OCI-LY3 (cell line): Measurements from ENCODE around the gene HOXB6.
A peak's percentile ranks its signal among the peaks of the same experiment; 100 is the strongest.

Experiments used
- H2AFZ ChIP-seq: fragments of 200-600, 300-600 bp; shearing (Covaris generic); 2 replicates; pipeline ENCODE4 v1.6.0; 2014; ENCODE audit warnings: antibody characterized with exemption, low read depth, low read length
- H3K27ac ChIP-seq: fragments of 200-600, 300-600 bp; sonication (generic); 2 replicates; pipeline ENCODE4 v1.5.1; 2014; ENCODE audit warnings: mild to moderate bottlenecking, low read length, moderate library complexity, mixed read lengths
- H3K27me3 ChIP-seq: fragments of 200-600, 300-600 bp; sonication (generic); 2 replicates; pipeline ENCODE4 v1.6.1; 2014; ENCODE audit warnings: low read depth, low read length, mixed read lengths
- H3K36me3 ChIP-seq: fragments of 200-600, 300-600 bp; sonication (generic); replicated peaks from 2 replicates; pipeline ENCODE3; 2014; ENCODE audit warnings: low read depth, low read length, mixed read lengths
- H3K4me1 ChIP-seq: fragments of 300-600, 200-600 bp; sonication (generic); 2 replicates; pipeline ENCODE4 v1.6.1; 2014; ENCODE audit warnings: low read length, mixed read lengths
- H3K4me2 ChIP-seq: fragments of 200-600, 300-600 bp; sonication (generic); 2 replicates; pipeline ENCODE4 v1.6.1; 2014; ENCODE audit warnings: low read length, mixed read lengths
- H3K4me3 ChIP-seq: fragments of 300-600, 200-600 bp; sonication (generic); 2 replicates; pipeline ENCODE4 v1.5.1; 2014; ENCODE audit warnings: antibody characterized with exemption, mild to moderate bottlenecking, low read length, moderate library complexity
- H3K79me2 ChIP-seq: fragments of 300-600, 200-600 bp; shearing (Covaris generic); 2 replicates; pipeline ENCODE4 v1.6.1; 2014; ENCODE audit warnings: mild to moderate bottlenecking, low read length, mixed read lengths
- H3K9ac ChIP-seq: fragments of 300-600, 200-600 bp; shearing (Covaris generic); 2 replicates; pipeline ENCODE4 v1.6.0; 2014; ENCODE audit warnings: mild to moderate bottlenecking, low read length, moderate library complexity
- H3K9me3 ChIP-seq: fragments of 200-600, 300-600 bp; shearing (Covaris generic); 2 replicates; pipeline ENCODE4 v1.6.1; 2014; ENCODE audit warnings: low read length, mixed read lengths; ENCODE audit not compliant: insufficient read depth
- H4K20me1 ChIP-seq: fragments of 200-600, 300-600 bp; sonication (generic); 2 replicates; pipeline ENCODE4 v1.6.1; 2016; ENCODE audit warnings: low read length, mixed read lengths; ENCODE audit not compliant: insufficient read depth
- CTCF ChIP-seq: fragments of 200-600, 300-600 bp; sonication (generic); IDR thresholded peaks from 2 replicates; pipeline ENCODE4 v1.5.1; 2014; ENCODE audit warnings: antibody characterized with exemption, low read length, low read depth
- EZH2phosphoT487 ChIP-seq: fragments of 200-600 bp; shearing (Covaris generic); IDR thresholded peaks from 2 replicates; pipeline ENCODE4 v1.6.1; 2018; ENCODE audit warnings: antibody characterized with exemption, mixed run types, low read depth

HOXB6 gene

GRCh38 chr17:48582750-48583069, 22.1 kb downstream of the HOXB6 start:
- H3K27ac ChIP-seq: no peak overlapping the region
- H3K4me2 ChIP-seq: peak overlapping the region; percentile 98
- H3K9ac ChIP-seq: peak overlapping the region; percentile 99; the same call in 1 of the 2 replicates
- peak overlapping the region; percentile 90; the same call in 1 of the 2 replicates for H3K4me3 ChIP-seq
- no peaks in the 10 kb centered on the region for H3K9me3 ChIP-seq
- H4K20me1 ChIP-seq: no peaks in the 10 kb centered on the region
- no peak overlapping the region for H2AFZ ChIP-seq
- H3K4me1 ChIP-seq: peaks cover 51% of the 10 kb centered on the region
- peaks cover 18% of the 10 kb centered on the region for H3K27me3 ChIP-seq
- peaks cover 23% of the 10 kb centered on the region for H3K79me2 ChIP-seq
- H3K36me3 ChIP-seq: no peaks in the 10 kb centered on the region
- TF ChIP-seq CTCF: no peak
- TF ChIP-seq EZH2phosphoT487: no peak

GRCh38 chr17:48579760-48580554, 24.8 kb downstream of the HOXB6 start:
- H3K36me3 ChIP-seq: peaks cover 10% of the 10 kb centered on the region
- no peaks in the 10 kb centered on the region for H3K27me3 ChIP-seq

GRCh38 chr17:48579471-48579759, 25.4 kb downstream of the HOXB6 start:
- Histone ChIP-seq H3K27ac (peak overlapping the region; percentile 92), H3K9ac (peak overlapping the region; percentile 99), H3K4me3 (peak overlapping the region; percentile 90), H3K4me2 (peak overlapping the region; percentile 98), H3K4me1 (peaks cover 60% of the 10 kb centered on the region), H4K20me1 (no peaks in the 10 kb centered on the region), H3K9me3 (no peaks in the 10 kb centered on the region), H3K27me3 (no peaks in the 10 kb centered on the region), H3K36me3 (peaks cover 12% of the 10 kb centered on the region), H3K79me2 (peaks cover 46% of the 10 kb centered on the region), H2AFZ (no peak overlapping the region)
- TF ChIP-seq EZH2phosphoT487: no peak
- no peak for TF ChIP-seq CTCF

More at GRCh38 chr17:48579760-48580554, 24.8 kb downstream of the HOXB6 start:
- Histone ChIP-seq H2AFZ (no peak overlapping the region), H3K4me3 (peak overlapping the region; percentile 90), H3K27ac (peak overlapping the region; percentile 92), H3K4me2 (peak overlapping the region; percentile 98), H3K9ac (peak overlapping the region; percentile 99), H3K79me2 (peaks cover 45% of the 10 kb centered on the region), H3K9me3 (no peaks in the 10 kb centered on the region), H3K4me1 (peaks cover 57% of the 10 kb centered on the region), H4K20me1 (no peaks in the 10 kb centered on the region)
- TF ChIP-seq CTCF: no peak
- no peak for TF ChIP-seq EZH2phosphoT487

GRCh38 chr17:48578616-48579470, 25.9 kb downstream of the HOXB6 start:
- Histone ChIP-seq H4K20me1 (no peaks in the 10 kb centered on the region), H3K9ac (peak overlapping the region; percentile 99), H3K79me2 (peaks cover 49% of the 10 kb centered on the region), H3K27ac (peak overlapping the region; percentile 92), H3K4me2 (peak overlapping the region; percentile 98), H3K27me3 (no peaks in the 10 kb centered on the region), H3K4me1 (peaks cover 60% of the 10 kb centered on the region), H3K36me3 (peaks cover 16% of the 10 kb centered on the region), H2AFZ (no peak overlapping the region), H3K4me3 (peak overlapping the region; percentile 90), H3K9me3 (no peaks in the 10 kb centered on the region)
- TF ChIP-seq CTCF (peak; percentile 14; the same call in 1 of the 2 replicates), EZH2phosphoT487 (no peak)
